Stomach (tissue), 4 donors: ENCODE results near the gene TBX21.

ENCODE experiments used
- CTCF ChIP-seq, 7 experiments: fragments of 450-650 bp in 4 of 7; fragments of 200-600 bp in 3 of 7; sonication (generic) in 3 of 7; IDR thresholded peaks; one replicate each; pipeline ENCODE4 v1.5.1; 2016 to 2019; ENCODE audit warnings: antibody characterized with exemption in 7 of 7, control low read depth in 2 of 7, mild to moderate bottlenecking in 1 of 7
- EP300 ChIP-seq: sonication (generic); formaldehyde crosslinking; IDR thresholded peaks from one replicate; pipeline ENCODE4 v1.6.1; 2017; ENCODE audit warnings: antibody characterized with exemption
- POLR2A ChIP-seq, 4 donors: fragments of 450-650 bp; IDR thresholded peaks; one replicate each; pipeline ENCODE4 v1.6.1; 2016; ENCODE audit warnings: antibody characterized with exemption in 4 of 4, control low read depth in 2 of 4, mild to moderate bottlenecking in 1 of 4, moderate library complexity in 1 of 4
- POLR2AphosphoS5 ChIP-seq, 3 donors: sonication (generic); formaldehyde crosslinking; IDR thresholded peaks; one replicate each; pipeline ENCODE4 v1.6.1; 2016; ENCODE audit warnings: antibody characterized with exemption in 3 of 3

GRCh38 chr17:47741109-47741792, 8.2 kb downstream of the TBX21 start:
- no peak for TF ChIP-seq POLR2A (IDR thresholded peaks at IDR 0.05)
- no peak for TF ChIP-seq CTCF (IDR thresholded peaks at IDR 0.05)
- TF ChIP-seq EP300 = no peak
- TF ChIP-seq POLR2AphosphoS5 (IDR thresholded peaks at IDR 0.05) = no peak
